GM18511 (cell line): ENCODE measurements around the gene PTEN.
"Not testable (repeated sequence)": the region's sequence is repeated elsewhere in the genome, so short reads cannot be mapped to it uniquely, and the experiment has no call there.

Experiments
- ATAC-seq: cut with Tn5 transposase; IDR thresholded peaks from one replicate; pipeline ENCODE4 v1.9.1; 2021; ENCODE audit warnings: mild to moderate bottlenecking, moderate library complexity; ENCODE audit not compliant: unreplicated experiment

PTEN gene

DNA sequence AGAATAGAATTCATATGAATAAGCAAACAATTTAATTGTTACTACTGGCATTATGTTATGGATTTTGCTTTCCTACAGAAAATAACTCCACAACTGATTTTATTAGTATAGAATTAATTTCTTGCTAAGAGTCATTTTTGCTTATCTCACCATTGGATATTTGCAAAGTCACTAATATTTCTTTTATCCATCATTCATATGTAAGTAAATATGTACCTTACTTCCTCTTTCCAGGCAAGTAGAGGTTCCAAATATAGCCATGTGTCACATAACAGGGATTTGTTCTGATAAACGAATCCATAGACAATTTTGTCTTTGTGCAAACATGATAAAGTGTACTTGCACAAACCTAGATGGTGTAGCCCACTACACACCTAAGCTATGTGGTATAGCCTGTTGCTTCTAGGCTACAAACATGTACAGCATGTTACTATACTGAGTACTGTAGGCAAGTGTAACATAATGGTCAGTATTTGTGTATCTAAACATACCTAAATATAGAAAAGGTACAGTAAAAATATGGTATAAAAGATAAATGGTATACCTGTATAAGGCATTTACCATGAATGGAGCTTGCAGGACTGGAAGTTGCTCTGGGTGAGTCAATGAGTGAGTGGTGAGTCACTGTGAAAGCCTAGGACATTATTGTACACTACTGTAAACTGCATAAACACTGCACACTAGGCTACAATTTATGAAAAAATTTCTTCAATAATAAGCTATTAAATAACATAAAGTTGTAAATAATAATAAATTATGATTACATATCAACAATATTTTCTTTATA is 18.4 kb upstream of the PTEN start:
- ATAC-seq: no peak

- no peak for ATAC-seq
Observed at GRCh38 chr10:87845624-87845998, 17.8 kb upstream of the PTEN start.

DNA sequence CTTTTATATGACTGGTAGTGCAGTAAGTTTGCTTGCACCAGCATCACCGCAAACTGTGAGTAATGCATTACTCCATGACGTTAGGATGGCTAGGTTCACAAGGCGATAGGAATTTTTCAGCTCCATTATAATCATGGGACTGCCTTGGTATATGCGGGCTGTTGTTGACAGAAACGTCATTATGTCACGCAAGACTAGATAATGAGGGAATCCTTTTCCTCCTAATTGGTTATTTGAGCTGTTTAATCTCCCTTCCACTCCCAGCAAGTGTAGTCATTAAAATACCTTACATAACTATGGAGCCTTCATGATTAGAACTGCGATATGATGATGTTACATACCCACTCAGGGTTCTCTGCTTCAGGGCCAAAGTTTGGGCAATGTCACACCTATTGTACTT is 17.4 kb upstream of the PTEN start:
- no peak for ATAC-seq

DNA sequence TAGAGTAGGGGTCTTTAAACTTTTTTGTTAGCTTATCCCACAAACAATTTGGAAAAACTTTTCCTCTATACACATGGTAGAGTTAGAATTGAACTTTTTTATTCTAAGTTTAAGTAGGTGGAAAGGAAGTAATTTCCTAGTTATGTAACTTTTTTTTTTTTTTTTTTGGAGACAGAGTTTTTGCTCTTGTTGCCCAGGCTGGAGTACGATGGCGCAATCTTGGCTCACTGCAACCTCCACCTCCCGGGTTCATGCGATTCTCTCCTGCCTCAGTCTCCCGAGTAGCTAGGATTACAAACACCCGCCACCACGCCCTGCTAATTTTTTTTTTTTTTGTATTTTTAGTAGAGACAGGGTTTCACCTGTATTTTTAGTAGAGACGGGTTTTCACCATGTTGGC is 16.7 kb upstream of the PTEN start:
- ATAC-seq: not testable (repeated sequence)

GRCh38 chr10:87847550-87847949 is 15.9 kb upstream of the PTEN start:
- no peak for ATAC-seq

GRCh38 chr10:87849001-87849400 is 14.4 kb upstream of the PTEN start:
- no peak for ATAC-seq

DNA sequence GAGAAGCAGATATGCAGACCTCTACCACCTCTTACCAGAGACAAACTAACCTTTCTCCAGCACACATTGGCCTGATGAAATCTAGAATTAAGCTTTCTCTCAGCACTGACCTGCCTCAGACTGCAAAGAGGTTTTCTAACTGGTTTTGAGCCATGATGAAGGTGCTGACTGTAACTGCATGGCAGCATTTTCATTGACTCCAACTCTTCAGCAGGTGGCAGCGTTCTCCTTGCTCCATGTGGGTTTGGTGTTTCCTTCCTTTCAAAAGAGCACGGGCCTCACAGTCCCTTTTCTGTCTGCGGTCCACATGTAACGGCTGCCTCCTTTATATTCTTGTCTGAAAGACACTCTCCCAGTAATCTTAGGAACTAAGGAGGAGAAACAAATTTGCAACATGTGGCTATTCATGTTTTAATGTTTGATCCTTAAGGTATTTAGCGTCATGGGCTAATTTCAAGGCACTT is 12.7 kb upstream of the PTEN start:
- no peak for ATAC-seq

DNA sequence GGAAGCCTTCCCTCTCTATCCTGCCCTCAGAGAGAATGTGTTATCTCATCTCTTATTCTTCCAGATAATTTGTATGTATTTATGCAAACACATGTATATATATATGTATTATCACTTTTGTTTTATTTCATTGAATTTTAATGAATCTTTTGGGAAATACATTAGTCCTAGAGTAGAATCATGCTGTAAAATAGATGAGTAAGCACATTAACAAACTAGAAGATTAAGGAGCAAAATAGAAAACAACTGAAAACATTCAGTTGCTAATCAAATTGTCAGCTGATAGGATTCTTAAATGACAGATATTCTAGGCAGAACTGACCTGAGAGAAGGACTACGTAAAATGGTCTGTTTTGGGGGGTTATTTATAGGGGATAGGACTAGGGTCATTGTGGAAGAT is 11.3 kb upstream of the PTEN start:
- no peak for ATAC-seq

GRCh38 chr10:87855247-87855646 is 8.2 kb upstream of the PTEN start:
- not testable (repeated sequence) for ATAC-seq

- not testable (repeated sequence) for ATAC-seq
Observed at GRCh38 chr10:87855665-87856064, 7.8 kb upstream of the PTEN start.

GRCh38 chr10:87860156-87860795 is 3.1 kb upstream of the PTEN start:
- no peak for ATAC-seq

DNA sequence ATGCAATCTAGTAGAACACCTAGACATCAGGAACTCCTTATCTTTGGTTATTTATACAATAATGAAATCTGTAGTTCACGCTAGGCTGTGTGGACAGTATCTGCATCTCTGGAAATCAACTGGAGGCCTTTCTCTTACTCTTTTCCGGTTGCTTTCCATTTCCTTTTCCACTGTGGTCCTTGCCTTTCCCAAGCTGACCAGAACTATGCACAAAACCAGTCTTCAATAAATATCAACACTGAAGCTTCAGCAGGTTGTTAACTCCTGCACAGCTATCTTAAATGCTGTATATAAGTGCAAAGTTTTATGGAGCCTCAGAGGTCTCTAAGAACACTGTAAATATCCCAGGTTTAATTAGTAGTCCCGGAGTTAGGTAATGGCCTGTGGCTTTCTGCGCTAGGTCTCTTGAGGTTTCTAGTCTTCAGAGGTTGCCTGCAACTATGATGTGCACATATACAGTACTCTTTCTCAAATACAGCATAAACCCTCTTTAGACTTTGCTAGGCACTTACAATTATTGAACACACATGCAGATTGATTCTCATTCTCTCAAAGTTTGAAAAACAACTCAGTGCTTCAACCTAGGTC is 2.5 kb upstream of the PTEN start:
- no peak for ATAC-seq

DNA sequence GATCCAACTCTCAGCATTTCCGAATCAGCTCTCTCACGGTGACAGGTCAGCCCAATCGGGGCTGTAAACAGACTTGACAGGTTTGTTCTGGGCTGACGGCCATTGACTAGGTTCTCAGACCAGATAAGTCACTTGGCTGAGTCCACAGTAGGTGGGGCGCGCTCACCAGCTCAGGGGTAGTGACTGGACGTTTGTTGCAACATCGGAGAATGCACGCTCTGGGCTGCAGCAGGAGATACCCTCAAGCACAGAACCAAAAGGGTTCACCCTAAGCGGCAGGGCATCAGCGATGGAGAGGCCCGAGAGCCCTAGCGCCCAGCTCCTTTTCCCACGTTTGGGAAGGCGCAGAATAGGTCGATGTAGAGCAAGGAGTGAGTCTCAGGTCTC is 1.9 kb upstream of the PTEN start:
- peak; percentile 18 for ATAC-seq

- peak; percentile 65 for ATAC-seq
Observed at GRCh38 chr10:87861953-87862678, 1.3 kb upstream of the PTEN start.

DNA sequence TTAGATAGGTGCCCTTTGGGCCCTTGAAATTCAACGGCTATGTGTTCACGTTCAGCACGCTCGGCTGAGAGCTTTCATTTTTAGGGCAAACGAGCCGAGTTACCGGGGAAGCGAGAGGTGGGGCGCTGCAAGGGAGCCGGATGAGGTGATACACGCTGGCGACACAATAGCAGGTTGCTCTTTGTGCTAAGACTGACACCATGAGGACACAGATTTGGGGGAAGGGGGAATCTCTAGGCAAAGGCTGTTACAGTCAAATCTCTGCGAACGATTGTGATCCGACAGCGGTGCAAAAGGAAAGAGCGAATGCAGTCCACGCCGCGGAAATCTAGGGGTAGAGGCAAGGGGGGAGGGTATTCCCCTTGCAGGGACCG is 759 bp upstream of the PTEN start:
- ATAC-seq: peak; percentile 16

GRCh38 chr10:87863951-87864495 is 598 bp downstream of the PTEN start:
- ATAC-seq: not testable (repeated sequence)

- no peak for ATAC-seq
Observed at GRCh38 chr10:87864496-87865059, 1.2 kb downstream of the PTEN start.

DNA sequence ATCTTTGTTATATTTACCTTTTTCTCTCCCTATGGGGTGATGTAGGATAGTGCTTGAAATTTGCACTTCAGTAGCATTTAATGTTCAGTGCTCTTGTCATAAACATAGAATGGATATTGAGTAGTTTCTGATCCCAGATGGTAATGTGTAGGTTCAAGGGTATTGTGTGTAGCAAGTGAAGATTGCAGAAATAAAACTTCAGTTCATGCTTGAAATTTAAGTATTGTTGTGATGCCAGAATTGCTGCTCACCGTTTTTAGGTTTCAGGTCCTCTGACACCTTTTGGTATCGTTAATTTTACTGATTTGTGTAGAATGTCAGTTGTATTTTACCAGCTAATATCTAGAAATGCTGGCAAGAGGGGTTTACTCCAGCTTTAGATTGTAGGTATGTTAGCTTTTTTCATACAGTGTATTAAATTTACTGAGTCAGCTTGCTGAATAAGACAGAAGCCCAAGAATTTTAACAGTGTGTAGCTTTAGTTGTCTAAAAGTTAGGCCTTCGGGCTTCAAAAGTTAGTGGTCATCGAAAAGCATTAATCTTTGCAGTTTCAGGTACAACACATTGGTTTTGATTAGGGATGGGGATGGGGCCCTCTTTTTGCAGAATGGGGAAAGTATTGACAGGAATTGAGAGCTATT is 1.9 kb downstream of the PTEN start:
- no peak for ATAC-seq

DNA sequence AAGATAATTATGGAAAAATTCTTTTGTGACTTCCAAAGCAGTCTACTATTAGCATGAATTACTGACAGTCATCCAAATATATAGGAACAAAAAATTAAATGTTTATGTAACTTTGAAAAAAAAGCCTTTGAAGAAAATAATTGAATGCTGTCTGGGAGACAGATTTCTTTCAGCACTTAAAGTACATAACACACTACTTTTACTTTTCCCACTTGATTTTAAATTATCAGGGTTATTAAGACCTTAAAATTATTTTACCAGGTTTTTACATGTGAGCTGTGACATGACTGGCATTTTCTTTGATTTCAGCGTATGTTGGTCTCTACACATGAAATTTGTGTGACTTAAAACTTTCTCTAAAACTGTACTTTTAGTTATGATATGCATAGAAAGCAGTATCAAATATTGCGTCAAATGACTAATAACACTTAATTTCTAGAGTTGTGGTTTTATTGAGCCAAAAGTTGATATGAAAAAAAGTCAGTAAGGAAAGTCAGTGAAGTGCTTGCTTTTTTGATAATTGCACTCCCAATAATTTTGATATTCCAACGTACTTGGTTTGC is 3.1 kb downstream of the PTEN start:
- no peak for ATAC-seq

- no peak for ATAC-seq
Observed at GRCh38 chr10:87867453-87867852, 4.0 kb downstream of the PTEN start.
